ENCODE results near the gene RPTOR. TPM values are rescaled to one million over a fixed set of nuclear protein-coding genes. Genes with fewer than 3 reads are reported as not detected.
A peak's percentile ranks its signal among the peaks of the same experiment; 100 is the strongest.

RPTOR gene
- polyA plus RNA-seq, 1 donor (not counting 4 experiments of a cell fraction or from before 2014, with no cell fraction given) = 4.0 TPM

DNA sequence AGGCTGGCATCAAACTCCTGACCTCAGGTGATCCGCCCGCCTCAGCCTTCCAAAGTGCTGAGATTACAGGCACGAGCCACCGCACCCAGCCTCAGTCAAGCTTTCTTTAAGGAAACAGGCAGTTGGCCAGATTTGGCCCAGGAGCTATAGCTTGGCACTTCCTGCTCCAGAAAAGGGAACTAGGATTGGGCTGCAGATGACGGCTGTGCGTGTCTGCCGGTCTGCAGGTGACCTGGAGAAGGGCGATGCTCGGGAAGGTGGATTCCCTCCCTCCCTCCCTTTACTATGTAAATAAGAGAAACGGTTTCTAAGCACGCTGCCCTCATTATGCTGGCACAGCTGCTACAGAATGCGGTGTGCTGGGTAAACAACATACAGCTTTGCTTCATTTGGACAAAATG lies 215.9 kb downstream of the RPTOR start:
- DNase-seq (ENCODE audit: low read depth, low spot score) (peak; percentile 11), FAIRE-seq (peak; percentile 17)
- peaks cover 36% of the 10 kb centered on the region for H3K4me1 ChIP-seq (ENCODE audit: control insufficient read depth, extremely low read depth, insufficient read depth, low read length)
- no peaks in the 10 kb centered on the region for H4K20me1 ChIP-seq (ENCODE audit: control insufficient read depth, extremely low read depth, insufficient read depth, low read length)
- peaks cover 2% of the 10 kb centered on the region for H3K79me2 ChIP-seq (ENCODE audit: control insufficient read depth, insufficient read depth, low read length)
- H3K27ac ChIP-seq (ENCODE audit: control insufficient read depth, insufficient read depth, low read length) = peak overlapping the region; percentile 77
- dilution Hi-C loops (cut with MboI; ENCODE audit: extremely low pct_ligation_motif_present, low sequenced_read_pairs) = no loop called here
- H3K9ac ChIP-seq (ENCODE audit: control insufficient read depth, extremely low read depth, insufficient read depth, low read length) = no peak overlapping the region
- H2AFZ ChIP-seq (ENCODE audit: control insufficient read depth, low read length) = no peak overlapping the region
- no peaks in the 10 kb centered on the region for H3K9me3 ChIP-seq (ENCODE audit: control insufficient read depth, low read depth, low read length)
- no peaks in the 10 kb centered on the region for H3K27me3 ChIP-seq (ENCODE audit: control insufficient read depth, extremely low read depth, insufficient read depth, low read length)
- no peak for TF ChIP-seq EZH2 (IDR thresholded peaks at IDR 0.05; ENCODE audit: low read length)
- TF ChIP-seq, protein P1, sequence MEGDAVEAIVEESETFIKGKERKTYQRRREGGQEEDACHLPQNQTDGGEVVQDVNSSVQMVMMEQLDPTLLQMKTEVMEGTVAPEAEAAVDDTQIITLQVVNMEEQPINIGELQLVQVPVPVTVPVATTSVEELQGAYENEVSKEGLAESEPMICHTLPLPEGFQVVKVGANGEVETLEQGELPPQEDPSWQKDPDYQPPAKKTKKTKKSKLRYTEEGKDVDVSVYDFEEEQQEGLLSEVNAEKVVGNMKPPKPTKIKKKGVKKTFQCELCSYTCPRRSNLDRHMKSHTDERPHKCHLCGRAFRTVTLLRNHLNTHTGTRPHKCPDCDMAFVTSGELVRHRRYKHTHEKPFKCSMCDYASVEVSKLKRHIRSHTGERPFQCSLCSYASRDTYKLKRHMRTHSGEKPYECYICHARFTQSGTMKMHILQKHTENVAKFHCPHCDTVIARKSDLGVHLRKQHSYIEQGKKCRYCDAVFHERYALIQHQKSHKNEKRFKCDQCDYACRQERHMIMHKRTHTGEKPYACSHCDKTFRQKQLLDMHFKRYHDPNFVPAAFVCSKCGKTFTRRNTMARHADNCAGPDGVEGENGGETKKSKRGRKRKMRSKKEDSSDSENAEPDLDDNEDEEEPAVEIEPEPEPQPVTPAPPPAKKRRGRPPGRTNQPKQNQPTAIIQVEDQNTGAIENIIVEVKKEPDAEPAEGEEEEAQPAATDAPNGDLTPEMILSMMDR (optimal IDR thresholded peaks at IDR 0.05 in 1 of 3, IDR thresholded peaks at IDR 0.05 in 1 of 3, conservative IDR thresholded peaks at IDR 0.05 in 1 of 3; ENCODE audit: extremely low read depth in 1 of 3, insufficient read depth in 2 of 3, low read length in 3 of 3) = no peak
- peak overlapping the region; percentile 59 for H3K4me2 ChIP-seq (ENCODE audit: control insufficient read depth, extremely low read depth, insufficient read depth, low read depth, low read length)
- H3K9me1 ChIP-seq (ENCODE audit: control insufficient read depth, extremely low read depth, insufficient read depth, low read length) = peaks cover 4% of the 10 kb centered on the region
- H3K4me3 ChIP-seq (ENCODE audit: control insufficient read depth in 2 of 3, extremely low read depth in 1 of 3, insufficient read depth in 2 of 3, low read depth in 1 of 3, low read length in 3 of 3) = no peak overlapping the region
- peaks cover 2 to 7% of the 10 kb centered on the region in 2 experiments for H3K36me3 ChIP-seq (ENCODE audit: control insufficient read depth in 2 of 2, extremely low read depth in 1 of 2, insufficient read depth in 2 of 2, low read length in 2 of 2)

DNA sequence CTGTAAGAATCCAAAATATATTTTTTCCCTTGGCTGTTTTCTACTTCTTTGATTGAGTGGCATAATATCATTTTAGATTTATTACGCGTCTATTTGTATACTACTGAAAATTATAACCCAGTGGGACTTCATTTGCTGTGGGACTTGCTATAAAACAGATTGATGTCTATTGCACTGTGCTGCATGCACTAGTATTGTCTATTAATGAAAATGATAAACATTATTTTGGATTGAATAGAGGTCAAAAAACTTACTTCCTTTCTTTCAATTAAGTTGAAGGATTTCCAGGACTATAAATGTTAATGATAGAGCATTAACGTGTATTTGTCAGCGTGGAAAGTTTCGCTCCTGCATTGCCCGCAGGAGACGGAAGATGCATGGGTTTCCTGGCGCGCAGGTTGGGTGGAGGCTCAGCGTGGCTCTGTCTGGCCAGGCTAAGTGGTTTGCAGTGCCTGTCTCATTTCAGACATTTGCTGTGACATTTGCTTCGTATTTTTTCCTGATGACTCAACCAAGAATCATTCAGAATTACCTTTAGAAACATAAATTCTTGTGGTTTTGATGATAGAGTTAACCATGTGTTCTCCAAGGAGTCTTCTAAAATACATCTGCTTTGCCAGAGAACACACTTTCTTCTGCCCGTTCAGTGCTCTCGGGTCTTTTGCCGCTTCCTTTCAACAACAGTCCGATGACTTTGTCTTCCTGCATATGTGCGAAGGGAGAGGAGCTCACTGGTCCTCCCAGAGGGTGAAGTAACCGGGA lies 216.7 kb downstream of the RPTOR start:
- DNase-seq (ENCODE audit: low read depth, low spot score) (peak; percentile 69), FAIRE-seq (peak; percentile 86)
- no peaks in the 10 kb centered on the region for H3K27me3 ChIP-seq (ENCODE audit: control insufficient read depth, extremely low read depth, insufficient read depth, low read length)
- no peak overlapping the region for H2AFZ ChIP-seq (ENCODE audit: control insufficient read depth, low read length)
- no peaks in the 10 kb centered on the region for H3K9me3 ChIP-seq (ENCODE audit: control insufficient read depth, low read depth, low read length)
- H3K79me2 ChIP-seq (ENCODE audit: control insufficient read depth, insufficient read depth, low read length) = peaks cover 2% of the 10 kb centered on the region
- H3K36me3 ChIP-seq (ENCODE audit: control insufficient read depth in 2 of 2, extremely low read depth in 1 of 2, insufficient read depth in 2 of 2, low read length in 2 of 2) = peaks cover 2 to 7% of the 10 kb centered on the region in 2 experiments
- H3K9ac ChIP-seq (ENCODE audit: control insufficient read depth, extremely low read depth, insufficient read depth, low read length) = peak overlapping the region; percentile 54
- H3K4me2 ChIP-seq (ENCODE audit: control insufficient read depth, extremely low read depth, insufficient read depth, low read depth, low read length) = peak overlapping the region; percentile 59
- no peaks in the 10 kb centered on the region for H4K20me1 ChIP-seq (ENCODE audit: control insufficient read depth, extremely low read depth, insufficient read depth, low read length)
- H3K9me1 ChIP-seq (ENCODE audit: control insufficient read depth, extremely low read depth, insufficient read depth, low read length) = peaks cover 4% of the 10 kb centered on the region
- no peak for TF ChIP-seq EZH2 (IDR thresholded peaks at IDR 0.05; ENCODE audit: low read length)
- TF ChIP-seq, protein P1 (optimal IDR thresholded peaks at IDR 0.05 in 1 of 3, IDR thresholded peaks at IDR 0.05 in 1 of 3, conservative IDR thresholded peaks at IDR 0.05 in 1 of 3; ENCODE audit: extremely low read depth in 1 of 3, insufficient read depth in 2 of 3, low read length in 3 of 3) = no peak
- dilution Hi-C loops (cut with MboI; ENCODE audit: extremely low pct_ligation_motif_present, low sequenced_read_pairs) = no loop called here
- H3K27ac ChIP-seq (ENCODE audit: control insufficient read depth, insufficient read depth, low read length) = peak overlapping the region; percentile 77
- H3K4me3 ChIP-seq (ENCODE audit: control insufficient read depth in 2 of 3, extremely low read depth in 1 of 3, insufficient read depth in 2 of 3, low read depth in 1 of 3, low read length in 3 of 3) = peak overlapping the region in 2 of 3 experiments; percentile 9 to 32
- peaks cover 36% of the 10 kb centered on the region for H3K4me1 ChIP-seq (ENCODE audit: control insufficient read depth, extremely low read depth, insufficient read depth, low read length)

Measured in keratinocyte (primary cell).